CD4-positive, alpha-beta memory T cell (primary cell): Measurements from ENCODE around the gene VSIG2. TPM values are rescaled to one million over a fixed set of nuclear protein-coding genes. Genes with fewer than 3 reads are reported as not detected.

Experiments used
- CTCF ChIA-PET: fragments of 350-600 bp; sonication (Branson Sonifier 250); formaldehyde crosslinking; loops from one replicate; lab custom pipeline; 2021; ENCODE audit warnings: inconsistent platforms; ENCODE audit not compliant: partially characterized antibody; lab: Charles Lee
- POLR2A ChIA-PET: fragments of 350-600 bp; sonication (Branson Sonifier 250); formaldehyde crosslinking; loops from one replicate; lab custom pipeline; 2021; ENCODE audit not compliant: partially characterized antibody; lab: Charles Lee
- DNase-seq, 5 donors: peaks; one replicate each; pipeline versions ENCODE4 v3.0.0 to v3.0.0-alpha.2; 2020 to 2022; ENCODE audit warnings: mixed read lengths in 1 of 5
- H3K27ac ChIP-seq: one replicate; pipeline ENCODE4 v1.7.0; 2013; ENCODE audit warnings: low read depth, low read length
- H3K27me3 ChIP-seq: 2 replicates; pipeline ENCODE4 v1.7.0; 2013; ENCODE audit warnings: mild to moderate bottlenecking, low read length, moderate library complexity; ENCODE audit not compliant: insufficient read depth
- H3K36me3 ChIP-seq: 2 replicates; pipeline ENCODE4 v1.7.0; 2013; ENCODE audit warnings: mild to moderate bottlenecking, low read length, moderate library complexity; ENCODE audit not compliant: insufficient read depth
- H3K4me1 ChIP-seq: 2 replicates; pipeline ENCODE4 v1.7.0; 2013; ENCODE audit warnings: mild to moderate bottlenecking, low read length, moderate library complexity; ENCODE audit not compliant: insufficient read depth
- H3K4me3 ChIP-seq, 2 donors: one replicate each; pipeline ENCODE4 v1.7.0; 2013; ENCODE audit warnings: low read length in 2 of 2, mild to moderate bottlenecking in 1 of 2
- H3K9me3 ChIP-seq, 2 donors: one replicate each; pipeline ENCODE4 v1.7.0; 2013; ENCODE audit warnings: low read length in 2 of 2, control low read depth in 1 of 2; ENCODE audit not compliant: control insufficient read depth in 1 of 2
- H3K27ac Mint-ChIP-seq, 7 donors: one replicate each; pipeline ENCODE4 v1.8.0; 2020 to 2021; ENCODE audit warnings: mixed read lengths in 7 of 7, mild to moderate bottlenecking in 6 of 7, inconsistent platforms in 3 of 7, moderate library complexity in 3 of 7
- H3K27me3 Mint-ChIP-seq, 2 donors: one replicate each; pipeline ENCODE4 v1.8.0; 2020 to 2021; ENCODE audit warnings: mixed read lengths in 2 of 2
- H3K36me3 Mint-ChIP-seq, 2 donors: one replicate each; pipeline ENCODE4 v1.8.0; 2020 to 2021; ENCODE audit warnings: mixed read lengths in 2 of 2, inconsistent platforms in 1 of 2, mild to moderate bottlenecking in 1 of 2
- H3K4me1 Mint-ChIP-seq, 4 donors: one replicate each; pipeline ENCODE4 v1.8.0; 2020 to 2021; ENCODE audit warnings: mixed read lengths in 4 of 4, mild to moderate bottlenecking in 1 of 4
- H3K4me3 Mint-ChIP-seq, 8 donors: one replicate each; pipeline ENCODE4 v1.8.0; 2020 to 2021; ENCODE audit warnings: mixed read lengths in 8 of 8, mild to moderate bottlenecking in 7 of 8, moderate library complexity in 6 of 8, inconsistent platforms in 3 of 8
- H3K9me3 Mint-ChIP-seq, 8 donors: one replicate each; pipeline ENCODE4 v1.8.0; 2020 to 2021; ENCODE audit warnings: mixed read lengths in 8 of 8, mild to moderate bottlenecking in 5 of 8, inconsistent platforms in 3 of 8, moderate library complexity in 1 of 8
- intact Hi-C: fragments of 100-400 bp; cut with micrococcal nuclease; formaldehyde crosslinking; loops from one replicate; pipeline ENCODE4 v1.15.1; 2023
- polyA plus RNA-seq, 2 donors: library from polyadenylated mRNA; unstranded; fragments of 300-500 nt; fragmentation: Illumina TruSeq; gene quantifications; one replicate each; pipeline ENCODE4 v1.2.3, GENCODE V29; 2021
- total RNA-seq, 2 experiments: library from RNA; stranded (reverse); gene quantifications; one replicate each; pipeline ENCODE4 v1.2.3, GENCODE V29; 2021

The VSIG2 gene
- total and polyA plus RNA-seq, 4 experiments from 2014 or later = 0.39 to 0.87 (median 0.68) TPM

- H3K36me3 ChIP-seq = no peaks in the 10 kb centered on the region
- H3K27me3 ChIP-seq = no peaks in the 10 kb centered on the region
- intact Hi-C loops = no loop called here
- Mint-ChIP-seq H3K27me3 (peaks cover 4 to 8% of the 10 kb centered on the region in 2 donors), H3K4me3 (no peak overlapping the region), H3K36me3 (peaks cover 0 to 4% of the 10 kb centered on the region in 2 donors), H3K27ac (no peak overlapping the region), H3K4me1 (peaks cover 4 to 20% (median 6%) of the 10 kb centered on the region in 4 donors), H3K9me3 (no peaks in the 10 kb centered on the region)
- H3K27ac ChIP-seq = no peak overlapping the region
- POLR2A ChIA-PET = interaction anchor here (1.0 to 1.1 kb wide), 2 partner anchors 12 to 49 kb away, joined by 3 read pairs; partner anchors contain the start of gene MSANTD2
- no peak overlapping the region for H3K4me3 ChIP-seq
- no peaks in the 10 kb centered on the region for H3K9me3 ChIP-seq
- no peak for DNase-seq
- H3K4me1 ChIP-seq = peaks cover 6% of the 10 kb centered on the region
- CTCF ChIA-PET = interaction anchor here (17.0 kb wide), 1 partner anchor 14 kb away, joined by 239 read pairs; the partner anchor contains the start of gene ESAM
These were observed 689 bp downstream of the VSIG2 start for GRCh38 chr11:124751391-124751740.

- no peaks in the 10 kb centered on the region for H3K36me3 ChIP-seq
- peak overlapping the region in 1 of 7 donors; percentile 55 for H3K27ac Mint-ChIP-seq
- H3K27me3 Mint-ChIP-seq = peaks cover 0 to 1% of the 10 kb centered on the region in 2 donors
- DNase-seq = no peak
- no peaks in the 10 kb centered on the region for H3K9me3 ChIP-seq
- no peak overlapping the region for H3K27ac ChIP-seq
- peaks cover 6% of the 10 kb centered on the region for H3K4me1 ChIP-seq
- H3K36me3 Mint-ChIP-seq = peaks cover 0 to 6% of the 10 kb centered on the region in 2 donors
- no peaks in the 10 kb centered on the region for H3K9me3 Mint-ChIP-seq
- POLR2A ChIA-PET = interaction anchor here (0.9 kb wide), 1 partner anchor 127 kb away, joined by 3 read pairs; the partner anchor contains the start of gene TBRG1
- intact Hi-C loops = no loop called here
- H3K27me3 ChIP-seq = no peaks in the 10 kb centered on the region
- CTCF ChIA-PET = interaction anchor here (17.0 kb wide), 1 partner anchor 16 kb away, joined by 239 read pairs; the partner anchor contains the start of gene ESAM
- H3K4me1 Mint-ChIP-seq = peaks cover 6 to 21% (median 9%) of the 10 kb centered on the region in 4 donors
- no peak overlapping the region for H3K4me3 Mint-ChIP-seq
- no peak overlapping the region for H3K4me3 ChIP-seq
These were observed 2.1 kb downstream of the VSIG2 start for GRCh38 chr11:124749912-124750311.

DNA sequence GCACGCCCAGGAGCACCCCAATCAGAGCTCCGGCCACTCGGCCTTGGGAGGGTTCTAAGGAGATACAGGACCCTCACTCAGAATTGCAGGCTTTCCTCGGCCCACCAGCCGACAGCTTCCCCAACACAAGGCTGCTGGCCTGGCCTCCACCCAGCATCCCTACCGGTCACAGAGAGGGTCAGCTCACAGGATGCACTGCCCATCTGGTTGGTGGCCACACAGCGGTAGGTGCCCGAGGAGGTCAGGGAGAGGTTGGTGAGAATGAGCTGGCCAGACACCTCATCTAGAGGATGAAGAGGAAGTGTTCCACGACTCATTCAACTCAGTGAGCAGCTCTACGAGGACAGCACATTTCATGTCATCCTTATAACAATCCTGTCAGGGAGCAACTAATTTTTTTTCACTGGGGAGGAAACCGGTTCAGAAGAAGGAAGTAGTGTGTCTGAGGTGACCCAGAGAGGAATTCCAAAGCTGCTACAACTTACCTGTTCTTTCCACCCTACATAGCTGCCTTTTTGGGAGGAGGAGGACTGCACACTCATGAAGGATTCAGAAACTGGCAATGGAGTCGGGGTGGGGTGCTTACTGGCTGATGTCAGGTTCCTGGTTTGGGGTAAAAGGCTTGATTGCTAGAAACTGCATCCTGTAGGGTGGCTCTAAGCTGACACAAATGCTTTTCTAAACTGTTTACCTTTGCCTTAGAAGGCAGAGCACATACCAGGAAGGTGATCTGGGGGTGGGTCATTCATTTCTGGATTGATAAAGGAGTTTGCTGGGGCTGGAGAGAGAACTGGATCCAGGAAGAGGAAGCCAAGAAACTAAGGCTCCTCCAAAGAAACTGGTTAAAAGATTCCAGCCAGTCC is 3.3 kb downstream of the VSIG2 start:
- POLR2A ChIA-PET = no interaction called here
- intact Hi-C loops = no loop called here

DNA sequence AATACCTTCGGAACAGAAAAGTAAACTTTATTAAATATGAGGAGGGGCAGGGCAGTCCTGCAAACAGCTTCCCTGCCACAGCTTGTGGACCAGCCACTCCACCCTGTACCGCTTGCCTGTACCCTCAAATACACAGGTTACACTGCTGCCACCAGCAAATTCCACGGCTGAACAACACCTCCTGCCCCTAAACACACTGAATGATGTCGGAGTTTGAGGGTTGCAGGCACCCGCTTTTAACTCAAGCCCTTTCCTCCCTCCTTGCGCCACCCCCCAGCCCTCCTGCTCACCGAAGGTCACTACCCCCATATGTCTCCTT is 4.0 kb downstream of the VSIG2 start:
- Mint-ChIP-seq H3K27me3 (peaks cover 0 to 1% of the 10 kb centered on the region in 2 donors), H3K4me1 (peaks cover 6 to 21% (median 9%) of the 10 kb centered on the region in 4 donors), H3K9me3 (no peaks in the 10 kb centered on the region), H3K27ac (peak overlapping the region in 1 of 7 donors; percentile 26), H3K36me3 (peaks cover 0 to 6% of the 10 kb centered on the region in 2 donors), H3K4me3 (peak overlapping the region in 4 of 8 donors; percentile 21 to 61 (median 44))
- no peaks in the 10 kb centered on the region for H3K27me3 ChIP-seq
- ChIA-PET CTCF (interaction anchor here (1.1 to 17.0 kb wide), 5 partner anchors 9 to 89 kb away, joined by 5 to 239 read pairs (median 41); partner anchors contain the start of gene ESAM), POLR2A (no interaction called here)
- H3K4me1 ChIP-seq = peaks cover 6% of the 10 kb centered on the region
- H3K27ac ChIP-seq = no peak overlapping the region
- DNase-seq = no peak
- H3K9me3 ChIP-seq = no peaks in the 10 kb centered on the region
- intact Hi-C loops = no loop called here
- no peaks in the 10 kb centered on the region for H3K36me3 ChIP-seq
- H3K4me3 ChIP-seq = no peak overlapping the region

More for the DNA sequence above, 3.3 kb downstream of the VSIG2 start:
- Mint-ChIP-seq H3K27me3 (peaks cover 0 to 1% of the 10 kb centered on the region in 2 donors), H3K4me3 (peak overlapping the region in 3 of 8 donors; percentile 35 to 61 (median 38)), H3K9me3 (no peaks in the 10 kb centered on the region), H3K27ac (peak overlapping the region in 2 of 7 donors; percentile 3 to 9), H3K36me3 (peaks cover 0 to 6% of the 10 kb centered on the region in 2 donors), H3K4me1 (peaks cover 6 to 21% (median 9%) of the 10 kb centered on the region in 4 donors)
- no peak overlapping the region for H3K27ac ChIP-seq
- DNase-seq = no peak
- H3K36me3 ChIP-seq = no peaks in the 10 kb centered on the region
- CTCF ChIA-PET = interaction anchor here (1.1 to 17.0 kb wide), 6 partner anchors 8 to 88 kb away, joined by 4 to 239 read pairs (median 27); partner anchors contain the start of gene ESAM
- peaks cover 6% of the 10 kb centered on the region for H3K4me1 ChIP-seq
- H3K27me3 ChIP-seq = no peaks in the 10 kb centered on the region
- no peaks in the 10 kb centered on the region for H3K9me3 ChIP-seq
- no peak overlapping the region for H3K4me3 ChIP-seq

DNA sequence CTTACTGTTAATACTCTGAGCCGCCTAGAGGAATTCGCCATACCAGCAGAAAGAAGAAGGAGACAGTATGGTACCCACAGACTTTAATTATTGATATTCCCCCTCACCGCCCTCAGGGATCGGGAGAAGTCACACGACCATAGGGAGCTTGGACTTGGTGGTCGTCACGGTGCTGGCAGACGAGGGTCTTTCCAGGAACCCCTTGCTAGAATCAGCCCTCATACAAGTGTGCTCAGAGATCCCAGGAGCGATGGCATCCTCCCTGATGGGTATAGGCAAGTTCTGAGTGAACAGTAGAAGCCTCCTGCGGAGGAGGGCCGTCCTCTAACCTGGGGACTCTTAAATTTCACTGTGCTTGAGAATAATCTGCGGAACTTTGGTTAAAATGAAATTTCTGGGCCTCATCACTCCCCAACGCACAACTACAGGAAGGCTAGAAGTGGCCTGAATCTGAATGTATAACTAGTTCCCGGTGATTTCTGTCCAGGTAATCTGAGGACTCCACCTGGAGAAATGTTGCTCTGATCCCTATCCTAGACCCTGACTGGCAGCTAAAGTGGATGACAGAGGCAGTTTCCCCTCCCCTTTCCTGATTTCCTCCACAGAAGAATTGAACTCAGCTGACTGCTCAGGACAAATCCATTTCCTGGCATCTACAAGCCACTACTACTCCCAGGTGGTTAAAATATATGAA is 4.5 kb downstream of the VSIG2 start:
- H3K27ac ChIP-seq = no peak overlapping the region
- peaks cover 6% of the 10 kb centered on the region for H3K4me1 ChIP-seq
- H3K4me1 Mint-ChIP-seq = peaks cover 6 to 21% (median 9%) of the 10 kb centered on the region in 4 donors
- POLR2A ChIA-PET = interaction anchor here (1.2 to 3.4 kb wide), 10 partner anchors 9 to 206 kb away, joined by 3 to 50 read pairs (median 24); partner anchors contain the start of genes CCDC15, ESAM, MSANTD2 and SIAE
- H3K36me3 ChIP-seq = no peaks in the 10 kb centered on the region
- H3K27me3 ChIP-seq = no peaks in the 10 kb centered on the region
- H3K4me3 ChIP-seq = peak overlapping the region in 1 of 2 donors; percentile 97
- no peaks in the 10 kb centered on the region for H3K9me3 Mint-ChIP-seq
- peaks cover 0 to 1% of the 10 kb centered on the region in 2 donors for H3K27me3 Mint-ChIP-seq
- CTCF ChIA-PET = interaction anchor here (1.3 to 17.0 kb wide), 10 partner anchors 10 to 89 kb away, joined by 3 to 239 read pairs (median 14); partner anchors contain the start of genes ESAM and MSANTD2
- peak overlapping the region; percentile 96 to 99 (median 98) for H3K4me3 Mint-ChIP-seq
- peaks cover 0 to 6% of the 10 kb centered on the region in 2 donors for H3K36me3 Mint-ChIP-seq
- H3K9me3 ChIP-seq = no peaks in the 10 kb centered on the region
- intact Hi-C loops = loop anchor here (2.0 kb wide), 4 partner anchors 29 to 1139 kb away; partner anchors contain the start of genes HYLS1 and MSANTD2
- peak overlapping the region in 3 of 7 donors; percentile 82 to 94 (median 94) for H3K27ac Mint-ChIP-seq
- DNase-seq = no peak

DNA sequence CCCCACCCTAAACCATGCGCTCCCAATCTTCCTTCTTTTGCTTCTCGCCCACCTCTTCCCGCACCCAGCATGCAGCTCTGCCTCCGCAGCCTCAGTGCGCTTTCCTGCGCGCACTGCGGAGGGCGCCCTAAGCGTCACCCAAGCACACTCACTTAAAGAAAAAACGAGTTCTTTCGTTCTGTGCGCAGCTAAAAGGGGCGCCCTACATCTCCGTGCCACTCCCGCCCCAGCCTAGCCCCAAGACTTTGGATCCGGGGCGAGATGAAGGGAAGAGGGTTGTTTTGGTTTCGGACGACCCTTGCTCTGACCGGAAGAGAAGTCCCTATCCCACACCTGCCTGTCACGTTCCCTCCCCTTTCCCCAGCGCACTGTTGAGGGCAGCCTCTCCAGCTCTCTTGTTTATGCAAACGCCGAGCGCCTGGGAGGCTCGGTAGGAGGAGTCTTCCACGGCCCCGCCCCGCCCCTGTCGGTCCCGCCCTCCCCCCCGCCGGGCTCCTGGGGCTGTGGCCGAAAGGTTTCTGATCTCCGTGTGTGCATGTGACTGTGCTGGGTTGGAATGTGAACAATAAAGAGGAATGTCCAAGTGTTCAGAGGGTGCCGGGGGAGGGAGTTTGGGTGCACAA is 5.3 kb downstream of the VSIG2 start:
- ChIA-PET POLR2A (interaction anchor here (0.8 to 3.4 kb wide), 16 partner anchors 8 to 845 kb away, joined by 3 to 50 read pairs (median 6); partner anchors contain the start of genes CCDC15, ESAM, MSANTD2 and SIAE), CTCF (interaction anchor here (0.5 to 17.0 kb wide), 21 partner anchors 10 to 1468 kb away, joined by 3 to 239 read pairs (median 6); partner anchors contain the start of genes CCDC15, ESAM, MSANTD2 and SIAE)
- intact Hi-C loops = loop anchor here (1.0 to 2.0 kb wide), 8 partner anchors 12 to 1140 kb away; partner anchors contain the start of genes HYLS1, MSANTD2, SIAE and SPA17
- peaks cover 6% of the 10 kb centered on the region for H3K4me1 ChIP-seq
- DNase-seq = peak; percentile 80 to 86 (median 85)
- H3K36me3 Mint-ChIP-seq = peaks cover 0 to 6% of the 10 kb centered on the region in 2 donors
- H3K27ac Mint-ChIP-seq = peak overlapping the region; percentile 83 to 98 (median 94)
- no peaks in the 10 kb centered on the region for H3K9me3 Mint-ChIP-seq
- no peaks in the 10 kb centered on the region for H3K9me3 ChIP-seq
- peak overlapping the region; percentile 76 to 97 for H3K4me3 ChIP-seq
- H3K27ac ChIP-seq = peak overlapping the region; percentile 58
- H3K4me3 Mint-ChIP-seq = peak overlapping the region; percentile 96 to 99 (median 98)
- H3K36me3 ChIP-seq = no peaks in the 10 kb centered on the region
- no peaks in the 10 kb centered on the region for H3K27me3 ChIP-seq
- H3K4me1 Mint-ChIP-seq = peaks cover 6 to 21% (median 9%) of the 10 kb centered on the region in 4 donors
- peaks cover 0 to 1% of the 10 kb centered on the region in 2 donors for H3K27me3 Mint-ChIP-seq
